GM12892 (cell line): ENCODE results near the gene RHNO1.

Experiments used
- POLR2A ChIP-seq: IDR thresholded peaks from 2 replicates; pipeline ENCODE4 v1.6.1; 2011; ENCODE audit warnings: low read depth, low read length, control low read depth
- POLR2AphosphoS5 ChIP-seq: IDR thresholded peaks from 2 replicates; pipeline ENCODE4 v1.6.1; 2011; ENCODE audit warnings: low read depth, low read length, control low read depth
- TAF1 ChIP-seq: IDR thresholded peaks from 2 replicates; pipeline ENCODE4 v1.6.1; 2011; ENCODE audit warnings: low read depth, mild to moderate bottlenecking, control low read depth, low read length, borderline replicate concordance

DNA sequence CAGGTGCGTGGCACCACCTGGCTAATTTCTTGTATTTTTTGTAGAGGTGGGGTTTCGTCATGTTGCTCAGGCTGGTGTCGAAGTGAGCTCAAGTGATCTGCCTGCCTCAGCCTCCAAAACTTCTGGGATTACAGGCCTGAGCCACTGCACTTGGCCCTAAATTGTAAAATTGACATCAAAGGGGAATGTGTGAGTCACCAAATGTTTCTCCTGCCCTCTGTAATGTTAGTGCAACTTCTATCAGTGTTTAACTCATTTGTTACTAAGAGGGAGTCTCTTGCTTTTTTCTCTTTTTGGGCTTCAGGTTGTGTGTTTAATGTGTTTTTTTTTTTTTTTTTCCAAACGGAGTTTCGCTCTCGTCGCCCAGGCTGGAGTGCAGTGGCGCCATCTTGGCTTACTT is 16.0 kb downstream of the RHNO1 start:
- no peak for TF ChIP-seq POLR2A
- no peak for TF ChIP-seq TAF1
- TF ChIP-seq POLR2AphosphoS5: no peak
